GM23338 (cell line): ENCODE measurements around the gene MDM4. TPM values are rescaled to one million over a fixed set of nuclear protein-coding genes. Genes with fewer than 3 reads are reported as not detected.

Experiments
- ATAC-seq: fragments of 200-7000 bp; cut with Tn5 transposase; 3 replicates; pipeline ENCODE4 v1.9.1; 2020
- DNase-seq: peaks from one replicate; pipeline ENCODE4 v3.0.0-alpha.2; 2015; ENCODE audit warnings: low spot score
- H2AFZ ChIP-seq: fragments of 200-600 bp; sonication (generic); 2 replicates; pipeline ENCODE4 v1.8.0; 2016; ENCODE audit warnings: antibody characterized with exemption, mild to moderate bottlenecking, moderate library complexity
- H3F3A ChIP-seq: fragments of 200-600 bp; sonication (generic); replicated peaks from 2 replicates; pipeline ENCODE4 v1.8.0; 2017; ENCODE audit warnings: antibody characterized with exemption, mixed run types, low read depth
- H3K27ac ChIP-seq: fragments of 200-600 bp; sonication (generic); 2 replicates; pipeline ENCODE4 v1.6.1; 2016; ENCODE audit warnings: low read depth
- H3K27me3 ChIP-seq: fragments of 200-600 bp; sonication (generic); 2 replicates; pipeline ENCODE4 v1.8.0; 2016; ENCODE audit warnings: mild to moderate bottlenecking, mixed run types, moderate library complexity; ENCODE audit not compliant: insufficient read depth
- H3K36me3 ChIP-seq: fragments of 200-600 bp; sonication (generic); 2 replicates; pipeline ENCODE4 v1.8.0; 2016; ENCODE audit warnings: mild to moderate bottlenecking; ENCODE audit not compliant: insufficient read depth
- H3K4me1 ChIP-seq: fragments of 200-600 bp; sonication (generic); 2 replicates; pipeline ENCODE4 v1.8.0; 2016; ENCODE audit warnings: mild to moderate bottlenecking, moderate library complexity; ENCODE audit not compliant: insufficient read depth
- H3K4me2 ChIP-seq: fragments of 200-600 bp; sonication (generic); 2 replicates; pipeline ENCODE4 v1.7.1; 2017; ENCODE audit warnings: mixed run types
- H3K4me3 ChIP-seq: fragments of 200-600 bp; sonication (generic); 2 replicates; pipeline ENCODE4 v1.6.1; 2016; ENCODE audit warnings: mixed run types
- H3K79me2 ChIP-seq: fragments of 200-600 bp; sonication (generic); replicated peaks from 2 replicates; pipeline ENCODE4 v1.8.0; 2017; ENCODE audit warnings: mild to moderate bottlenecking; ENCODE audit not compliant: insufficient read depth
- H3K9me2 ChIP-seq: fragments of 200-600 bp; sonication (generic); 2 replicates; pipeline ENCODE4 v1.8.0; 2017; ENCODE audit not compliant: insufficient read depth
- H4K20me1 ChIP-seq: fragments of 200-600 bp; sonication (generic); replicated peaks from 2 replicates; pipeline ENCODE4 v1.8.0; 2017; ENCODE audit warnings: mild to moderate bottlenecking; ENCODE audit not compliant: insufficient read depth
- H3K27ac Mint-ChIP-seq: 2 replicates; pipeline ENCODE4 v1.8.0; 2020; ENCODE audit warnings: inconsistent platforms, mild to moderate bottlenecking, moderate library complexity, mixed read lengths
- H3K27me3 Mint-ChIP-seq: 3 replicates; pipeline ENCODE4 v1.8.0; 2022; ENCODE audit warnings: low read depth, mild to moderate bottlenecking, moderate library complexity, mixed read lengths, inconsistent platforms; ENCODE audit not compliant: insufficient read depth, poor library complexity
- H3K36me3 Mint-ChIP-seq: 3 replicates; pipeline ENCODE4 v1.8.0; 2021; ENCODE audit warnings: low read depth, mild to moderate bottlenecking, inconsistent platforms, moderate library complexity, mixed read lengths
- H3K4me1 Mint-ChIP-seq: 3 replicates; pipeline ENCODE4 v1.8.0; 2020; ENCODE audit warnings: mild to moderate bottlenecking, inconsistent platforms, mixed read lengths
- H3K4me3 Mint-ChIP-seq: 3 replicates; pipeline ENCODE4 v1.8.0; 2021; ENCODE audit warnings: moderate library complexity, mild to moderate bottlenecking, inconsistent platforms, mixed read lengths
- H3K9me3 Mint-ChIP-seq: 3 replicates; pipeline ENCODE4 v1.8.0; 2020; ENCODE audit warnings: moderate library complexity, mild to moderate bottlenecking, inconsistent platforms, mixed read lengths
- CTCF ChIP-seq, 2 experiments: fragments of 200-600 bp in 1 of 2; sonication (generic) in 1 of 2; conservative IDR thresholded peaks; 2 replicates each; pipeline versions ENCODE4 v1.5.1 to v1.6.1; 2016 to 2017; ENCODE audit warnings: antibody characterized with exemption in 2 of 2, low read depth in 2 of 2, mild to moderate bottlenecking in 2 of 2, moderate library complexity in 1 of 2
- JUNB ChIP-seq: IDR thresholded peaks from one replicate; pipeline ENCODE4 v1.6.1; 2016; ENCODE audit warnings: antibody characterized with exemption; ENCODE audit not compliant: unreplicated experiment
- NANOG ChIP-seq: IDR thresholded peaks from 2 replicates; pipeline ENCODE4 v1.6.1; 2016; ENCODE audit warnings: antibody characterized with exemption, borderline replicate concordance
- POLR2AphosphoS5 ChIP-seq: IDR thresholded peaks from 2 replicates; pipeline ENCODE4 v1.6.1; 2016; ENCODE audit warnings: antibody characterized with exemption, low read depth
- REST ChIP-seq: IDR thresholded peaks from one replicate; pipeline ENCODE4 v1.6.1; 2018; ENCODE audit warnings: antibody characterized with exemption; ENCODE audit not compliant: unreplicated experiment
- STAT1 ChIP-seq: IDR thresholded peaks from one replicate; pipeline ENCODE4 v1.6.1; 2016; ENCODE audit warnings: antibody characterized with exemption; ENCODE audit not compliant: unreplicated experiment
- ZNF114 ChIP-seq: fragments of 250-450 bp; sonication (Bioruptor Pico); IDR thresholded peaks from 2 replicates; pipeline ENCODE4 v1.5.0; 2020; ENCODE audit warnings: mild to moderate bottlenecking, moderate library complexity
- ZNF462 ChIP-seq: fragments of 250-450 bp; sonication (Bioruptor Pico); IDR thresholded peaks from 2 replicates; pipeline ENCODE4 v1.5.0; 2020; ENCODE audit warnings: mild to moderate bottlenecking, moderate library complexity
- polyA plus RNA-seq: library from polyadenylated mRNA; unstranded; fragments of >200 nt; fragmentation: Nextera tagmentation; extraction: Ambion mirVana; gene quantifications from 2 replicates; pipeline ENCODE4 v1.2.1, GENCODE V29; 2016
- total RNA-seq: library from RNA; depleted of rRNA; stranded (reverse); fragments of >200 nt; shearing (Covaris generic); gene quantifications from 2 replicates; pipeline ENCODE4 v1.2.3, GENCODE V29; 2014

Gene MDM4
- total and polyA plus RNA-seq, 2 experiments from 2014 or later = 24.8 to 56.1 TPM

GRCh38 chr1:204550926-204551325, 34.7 kb downstream of the MDM4 start:
- Mint-ChIP-seq H3K9me3 (no peaks in the 10 kb centered on the region), H3K4me1 (no peaks in the 10 kb centered on the region), H3K27me3 (peaks cover 4% of the 10 kb centered on the region), H3K4me3 (no peak overlapping the region), H3K27ac (no peak overlapping the region), H3K36me3 (peaks cover 61% of the 10 kb centered on the region)
- Histone ChIP-seq H3K9me2 (no peaks in the 10 kb centered on the region), H3K4me1 (no peaks in the 10 kb centered on the region), H2AFZ (no peak overlapping the region), H3K36me3 (peaks cover 34% of the 10 kb centered on the region), H3K4me3 (no peak overlapping the region), H4K20me1 (no peaks in the 10 kb centered on the region), H3K79me2 (no peaks in the 10 kb centered on the region), H3K27me3 (no peaks in the 10 kb centered on the region), H3K27ac (no peak overlapping the region), H3F3A (no peaks in the 10 kb centered on the region), H3K4me2 (no peak overlapping the region)
- DNase-seq (no peak), ATAC-seq (no peak)
- TF ChIP-seq JUNB (no peak), ZNF462 (CRISPR knock-in tag) (no peak), NANOG (no peak), ZNF114 (CRISPR knock-in tag) (no peak), POLR2AphosphoS5 (no peak), REST (no peak), CTCF (conservative IDR thresholded peaks at IDR 0.05; ENCODE audit: low read depth in 2 of 2) (no peak), STAT1 (no peak)
